K562 (cell line): Measurements from ENCODE around the gene AFF1.

Experiments used
- CREM ChIP-seq: IDR thresholded peaks from 2 replicates; pipeline ENCODE4 v1.6.1; 2014; ENCODE audit warnings: antibody characterized with exemption, low read depth
- EGR1 ChIP-seq: fragments of 450-650 bp; conservative IDR thresholded peaks from 2 replicates; pipeline ENCODE4 v1.6.1; 2017; ENCODE audit warnings: mild to moderate bottlenecking
- FOXP1 ChIP-seq: sonication (generic); formaldehyde crosslinking; IDR thresholded peaks from 2 replicates; pipeline ENCODE4 v1.8.0; 2022; ENCODE audit warnings: mild to moderate bottlenecking, missing genetic modification reagents
- POLR2A ChIP-seq: fragments of 450-650 bp; conservative IDR thresholded peaks from 2 replicates; pipeline ENCODE4 v1.6.1; 2016

DNA sequence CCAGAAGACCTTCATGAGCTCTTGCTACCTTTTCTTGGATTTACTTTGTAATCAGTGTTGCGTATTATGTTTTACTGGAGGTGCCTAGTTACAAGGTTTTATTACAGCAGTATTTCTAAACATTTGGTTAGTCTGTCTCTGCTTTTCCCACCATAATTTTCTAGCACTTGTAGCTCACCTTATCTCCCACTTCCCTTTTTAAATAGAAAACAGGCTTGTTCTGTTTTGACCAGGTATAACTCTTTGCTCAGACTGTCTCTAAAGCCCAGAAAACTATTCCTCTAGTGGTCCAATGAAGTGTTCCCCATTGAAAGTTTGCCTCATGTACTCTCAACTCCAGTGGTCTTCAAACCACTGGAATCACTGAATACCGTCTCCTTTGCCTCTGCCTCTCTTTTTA is 43.9 kb downstream of the AFF1 start:
- TF ChIP-seq CREM (no peak), EGR1 (no peak), FOXP1 (CRISPR knock-in tag) (no peak), POLR2A (no peak)
